Osteoblast (primary cell): ENCODE data around the gene TXLNB. TPM values are rescaled to one million over a fixed set of nuclear protein-coding genes. Genes with fewer than 3 reads are reported as not detected.

ENCODE experiments used
- DNase-seq: peaks from one replicate; pipeline ENCODE4 v3.0.0; 2011; ENCODE audit warnings: low spot score, mixed read lengths; ENCODE audit not compliant: insufficient read length; ENCODE audit errors: missing footprints
- H2AFZ ChIP-seq: 2 replicates; pipeline ENCODE4 v1.6.0; 2011; ENCODE audit warnings: mild to moderate bottlenecking, low read length
- H3K27ac ChIP-seq: 2 replicates; pipeline ENCODE4 v1.5.1; 2011; ENCODE audit warnings: mild to moderate bottlenecking, low read depth, low read length, moderate library complexity
- H3K27me3 ChIP-seq: 2 replicates; pipeline ENCODE4 v1.6.0; 2012; ENCODE audit warnings: mild to moderate bottlenecking, control low read depth, inconsistent platforms, low read length, moderate library complexity; ENCODE audit not compliant: insufficient read depth
- H3K36me3 ChIP-seq: 2 replicates; pipeline ENCODE4 v1.5.1; 2011; ENCODE audit warnings: mild to moderate bottlenecking, low read length, control low read depth, moderate library complexity; ENCODE audit not compliant: insufficient read depth
- H3K4me1 ChIP-seq: 2 replicates; pipeline ENCODE4 v1.5.1; 2011; ENCODE audit warnings: mild to moderate bottlenecking, low read length, control low read depth, moderate library complexity; ENCODE audit not compliant: insufficient read depth
- H3K4me2 ChIP-seq: 2 replicates; pipeline ENCODE4 v1.6.0; 2011; ENCODE audit warnings: mild to moderate bottlenecking, low read length; ENCODE audit not compliant: insufficient read depth
- H3K4me3 ChIP-seq: fragments of 200-600 bp; sonication (generic); 3 replicates; pipeline ENCODE4 v1.5.1; 2012; ENCODE audit warnings: mild to moderate bottlenecking, low read length, inconsistent platforms; ENCODE audit not compliant: insufficient read depth
- H3K79me2 ChIP-seq: 2 replicates; pipeline ENCODE4 v1.6.0; 2012; ENCODE audit warnings: mild to moderate bottlenecking, low read length, control low read depth, inconsistent platforms; ENCODE audit not compliant: insufficient read depth
- H3K9me3 ChIP-seq: 2 replicates; pipeline ENCODE4 v1.5.1; 2011; ENCODE audit warnings: low read depth, low read length, control low read depth
- H4K20me1 ChIP-seq: 2 replicates; pipeline ENCODE4 v1.6.0; 2012; ENCODE audit warnings: mild to moderate bottlenecking, low read length, control low read depth; ENCODE audit not compliant: insufficient read depth
- total RNA-seq: library from RNA; depleted of rRNA; stranded (reverse); fragments of >200 nt; gene quantifications from 2 replicates; pipeline ENCODE4 v1.2.3, GENCODE V29; 2012
- TF ChIP-seq, protein P1 (sequence below): IDR thresholded peaks from 2 replicates; pipeline ENCODE4 v1.5.1; 2011; ENCODE audit warnings: mild to moderate bottlenecking, low read depth, low read length, moderate library complexity; ENCODE audit errors: extremely low read depth

Gene TXLNB
- total RNA-seq, 1 donor = 1.8 TPM

DNA sequence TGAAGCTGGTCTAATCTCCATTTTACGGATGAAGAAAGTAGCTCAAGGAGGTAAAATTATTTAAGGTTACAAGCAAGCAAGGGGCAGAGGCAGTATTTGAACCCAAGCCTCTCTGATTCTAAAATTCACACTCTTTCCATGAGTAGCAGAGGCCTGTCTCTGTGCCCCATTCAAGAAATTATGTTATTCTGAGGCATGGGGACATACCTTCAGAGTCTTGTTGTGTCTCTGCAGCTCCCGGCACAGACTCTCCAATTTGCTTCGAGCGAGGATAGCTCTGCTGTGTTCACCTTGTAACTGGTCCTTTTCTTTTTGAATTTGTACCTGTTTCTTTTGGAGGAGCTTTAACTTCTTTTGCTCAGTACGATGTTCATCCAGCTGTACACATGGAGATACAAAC lies 21.5 kb downstream of the TXLNB start:
- DNase-seq = no peak
- H3K27me3 ChIP-seq = no peaks in the 10 kb centered on the region
- H3K27ac ChIP-seq = no peak overlapping the region
- H3K4me3 ChIP-seq = no peak overlapping the region
- no peaks in the 10 kb centered on the region for H3K79me2 ChIP-seq
- no peaks in the 10 kb centered on the region for H3K4me1 ChIP-seq
- H3K9me3 ChIP-seq = no peaks in the 10 kb centered on the region
- H2AFZ ChIP-seq = no peak overlapping the region
- H3K36me3 ChIP-seq = no peaks in the 10 kb centered on the region
- no peaks in the 10 kb centered on the region for H4K20me1 ChIP-seq
- TF ChIP-seq, protein P1, sequence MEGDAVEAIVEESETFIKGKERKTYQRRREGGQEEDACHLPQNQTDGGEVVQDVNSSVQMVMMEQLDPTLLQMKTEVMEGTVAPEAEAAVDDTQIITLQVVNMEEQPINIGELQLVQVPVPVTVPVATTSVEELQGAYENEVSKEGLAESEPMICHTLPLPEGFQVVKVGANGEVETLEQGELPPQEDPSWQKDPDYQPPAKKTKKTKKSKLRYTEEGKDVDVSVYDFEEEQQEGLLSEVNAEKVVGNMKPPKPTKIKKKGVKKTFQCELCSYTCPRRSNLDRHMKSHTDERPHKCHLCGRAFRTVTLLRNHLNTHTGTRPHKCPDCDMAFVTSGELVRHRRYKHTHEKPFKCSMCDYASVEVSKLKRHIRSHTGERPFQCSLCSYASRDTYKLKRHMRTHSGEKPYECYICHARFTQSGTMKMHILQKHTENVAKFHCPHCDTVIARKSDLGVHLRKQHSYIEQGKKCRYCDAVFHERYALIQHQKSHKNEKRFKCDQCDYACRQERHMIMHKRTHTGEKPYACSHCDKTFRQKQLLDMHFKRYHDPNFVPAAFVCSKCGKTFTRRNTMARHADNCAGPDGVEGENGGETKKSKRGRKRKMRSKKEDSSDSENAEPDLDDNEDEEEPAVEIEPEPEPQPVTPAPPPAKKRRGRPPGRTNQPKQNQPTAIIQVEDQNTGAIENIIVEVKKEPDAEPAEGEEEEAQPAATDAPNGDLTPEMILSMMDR = no peak
- no peak overlapping the region for H3K4me2 ChIP-seq

DNA sequence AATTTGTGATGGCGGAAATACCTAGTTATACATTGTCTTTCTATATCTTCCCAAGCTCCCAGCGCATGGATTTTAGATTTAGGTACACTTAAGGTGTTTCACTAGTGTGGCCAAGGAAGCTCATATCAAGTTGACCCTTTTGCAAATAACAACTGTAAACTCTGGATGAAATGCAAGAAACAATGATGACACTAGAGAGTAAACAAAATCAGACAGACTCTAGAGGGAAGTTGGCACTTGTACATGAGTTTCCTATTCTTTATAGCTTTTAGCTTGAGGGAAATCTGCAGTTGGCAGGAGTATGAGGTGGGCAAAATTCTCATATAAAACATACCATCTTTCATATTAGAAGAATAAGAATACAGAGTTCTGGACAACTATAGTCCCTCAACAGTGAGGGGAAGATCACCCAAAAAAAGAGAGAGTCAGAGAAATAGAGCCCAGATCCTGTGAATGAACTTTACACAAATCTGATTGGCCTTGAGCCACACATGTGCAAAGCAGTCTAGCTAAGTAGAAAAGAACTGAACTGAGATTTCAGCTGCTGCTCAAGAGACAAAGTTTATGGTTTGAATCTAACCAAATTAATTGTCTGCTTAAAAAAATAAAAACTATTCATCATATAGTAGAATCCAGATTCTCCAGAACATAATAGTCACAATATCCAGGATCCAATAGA lies 26.1 kb downstream of the TXLNB start:
- H3K4me1 ChIP-seq = no peaks in the 10 kb centered on the region
- TF ChIP-seq, protein P1 = no peak
- H3K79me2 ChIP-seq = no peaks in the 10 kb centered on the region

DNA sequence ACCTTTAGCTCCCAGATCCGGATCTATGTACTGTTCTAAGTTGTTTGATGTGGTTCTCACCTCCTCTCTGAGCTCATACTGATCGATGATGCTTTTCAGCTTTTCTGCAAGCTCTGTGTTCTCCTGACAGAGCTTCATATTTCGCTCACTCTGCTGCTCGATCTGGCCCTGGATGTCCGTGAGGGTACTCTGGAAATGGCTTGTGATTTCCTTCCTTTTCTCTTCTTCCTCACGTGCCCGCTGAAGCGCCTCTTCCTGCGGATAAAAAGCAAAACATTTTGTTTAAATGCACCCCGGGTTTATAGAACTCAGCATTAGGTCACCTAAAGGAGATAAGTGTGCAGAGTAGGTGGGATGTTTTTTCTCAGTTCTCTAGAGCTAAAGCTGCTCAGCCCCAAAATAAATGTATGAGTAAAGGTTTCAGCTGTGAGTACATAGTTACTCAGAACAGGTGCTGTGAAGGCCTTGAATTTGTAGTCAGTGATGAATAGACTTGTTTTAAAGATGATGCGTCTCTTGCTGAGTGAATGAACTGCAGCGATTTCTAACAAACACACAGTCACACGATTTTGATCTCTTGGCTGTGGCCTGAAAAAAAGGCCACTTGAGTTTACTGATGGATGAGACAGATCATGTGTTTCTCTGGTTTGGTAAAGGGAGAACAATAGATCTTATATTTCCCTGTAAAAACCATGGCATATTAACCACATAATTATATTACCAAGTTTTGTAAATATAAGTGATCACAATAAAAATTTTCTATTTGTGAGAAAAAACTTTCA lies 29.1 kb downstream of the TXLNB start:
- TF ChIP-seq, protein P1 = no peak
- H3K79me2 ChIP-seq = no peaks in the 10 kb centered on the region
- H3K4me1 ChIP-seq = no peaks in the 10 kb centered on the region
- H3K9me3 ChIP-seq = no peaks in the 10 kb centered on the region
- no peak for DNase-seq
- no peak overlapping the region for H3K4me3 ChIP-seq
- H3K27me3 ChIP-seq = no peaks in the 10 kb centered on the region
- H3K27ac ChIP-seq = no peak overlapping the region
- H2AFZ ChIP-seq = no peak overlapping the region
- no peak overlapping the region for H3K4me2 ChIP-seq
- H4K20me1 ChIP-seq = no peaks in the 10 kb centered on the region
- no peaks in the 10 kb centered on the region for H3K36me3 ChIP-seq

More for the DNA sequence above, 26.1 kb downstream of the TXLNB start:
- H3K27me3 ChIP-seq = no peaks in the 10 kb centered on the region
- H4K20me1 ChIP-seq = no peaks in the 10 kb centered on the region
- no peaks in the 10 kb centered on the region for H3K36me3 ChIP-seq
- no peak overlapping the region for H3K27ac ChIP-seq
- no peak overlapping the region for H3K4me2 ChIP-seq
- no peak overlapping the region for H2AFZ ChIP-seq
- no peaks in the 10 kb centered on the region for H3K9me3 ChIP-seq
- H3K4me3 ChIP-seq = no peak overlapping the region
- DNase-seq = no peak

DNA sequence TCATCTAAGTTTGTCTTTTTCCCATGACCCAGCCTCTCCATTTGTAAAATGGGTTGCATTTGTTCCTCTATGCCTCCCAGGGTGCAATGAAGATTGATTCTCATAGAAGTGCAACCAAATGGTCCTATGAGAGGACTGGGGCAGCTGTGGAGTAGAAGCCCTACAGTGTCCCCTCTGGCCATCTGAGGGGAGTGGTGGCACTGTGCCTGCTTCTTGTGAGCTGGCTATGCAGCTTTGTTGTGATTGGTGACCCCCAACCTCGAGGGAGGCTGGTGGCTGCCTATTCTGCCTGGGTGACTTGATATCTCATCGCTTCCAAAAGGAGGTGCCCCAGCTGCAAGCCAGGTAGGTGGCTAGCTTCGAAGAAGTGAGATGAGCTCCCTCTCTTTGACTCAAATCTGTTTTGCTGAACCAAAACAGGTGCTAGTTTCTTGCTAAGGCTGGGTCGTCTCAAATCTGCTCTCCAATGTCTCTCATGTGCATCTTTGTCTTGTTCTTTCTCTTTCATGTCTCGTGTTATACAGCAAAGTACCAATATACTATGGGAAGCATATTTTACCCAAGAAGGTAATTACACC lies 33.9 kb downstream of the TXLNB start:
- DNase-seq = no peak
- no peaks in the 10 kb centered on the region for H4K20me1 ChIP-seq
- TF ChIP-seq, protein P1 = no peak
- H3K27ac ChIP-seq = no peak overlapping the region
- H3K4me2 ChIP-seq = no peak overlapping the region
- H3K79me2 ChIP-seq = no peaks in the 10 kb centered on the region
- H3K27me3 ChIP-seq = no peaks in the 10 kb centered on the region
- H3K4me1 ChIP-seq = no peaks in the 10 kb centered on the region
- H2AFZ ChIP-seq = no peak overlapping the region
- H3K36me3 ChIP-seq = no peaks in the 10 kb centered on the region
- no peaks in the 10 kb centered on the region for H3K9me3 ChIP-seq
- H3K4me3 ChIP-seq = no peak overlapping the region
